ENCODE data around the gene PSMD4. TPM values are rescaled to one million over a fixed set of nuclear protein-coding genes. Genes with fewer than 3 reads are reported as not detected.

The PSMD4 gene
- total and polyA plus RNA-seq, 2 of the 8 experiments (the other 6 are each of a cell fraction or from before 2014, with no cell fraction given) = 216 to 284 TPM

DNA sequence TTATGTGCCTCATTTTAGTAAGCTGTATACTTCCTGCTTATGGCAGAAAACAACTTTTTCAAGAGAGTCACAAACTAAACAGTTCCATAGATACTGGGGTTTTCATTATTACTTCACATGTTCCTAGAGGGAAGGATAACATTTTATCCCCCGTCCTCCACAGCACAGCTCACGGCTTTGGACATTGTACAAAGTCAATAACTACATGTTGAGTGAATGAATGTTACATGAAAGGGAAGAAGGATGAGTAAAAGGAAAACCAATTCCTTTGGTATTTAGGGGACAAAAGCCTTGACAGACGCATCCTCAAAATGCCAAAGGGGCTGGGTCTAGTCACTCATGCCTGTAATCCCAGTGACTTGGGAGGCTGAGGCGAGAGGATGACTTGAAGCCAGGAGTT, 57.9 kb downstream of the PSMD4 start:
- FAIRE-seq (no peak), DNase-seq (ENCODE audit: low read depth in 1 of 2, low spot score in 2 of 2) (no peak)
- ChIA-PET POLR2A (ENCODE audit: partially characterized antibody) (interaction anchor here (1.1 to 3.9 kb wide), 10 partner anchors 8 to 31 kb away, joined by 3 to 20 read pairs (median 8); partner anchors contain the start of genes PI4KB and ZNF687), CTCF (ENCODE audit: partially characterized antibody) (interaction anchor here (0.8 to 11.6 kb wide), 10 partner anchors 9 to 122 kb away, joined by 3 to 129 read pairs (median 4); no protein-coding TSS in a partner anchor)
- H3K14ac ChIP-seq (ENCODE audit: insufficient read length) = no peak overlapping the region
- peaks cover 0 to 3% of the 10 kb centered on the region in 2 experiments for H4K20me1 ChIP-seq (replicated peaks in 1 of 2; ENCODE audit: control insufficient read depth in 1 of 2, insufficient read depth in 2 of 2, low read length in 2 of 2)
- H3K4me1 ChIP-seq (replicated peaks in 1 of 4; ENCODE audit: control insufficient read depth in 3 of 4, insufficient read depth in 4 of 4, low read length in 3 of 4) = 0 out of 7 replicates have a peak, but pooled peaks cover 0 to 3% (median 0%) of the 10 kb centered on the region in 4 experiments
- H4K8ac ChIP-seq (ENCODE audit: extremely low read depth, insufficient read depth, low read length) = no peak overlapping the region
- H3K9me3 ChIP-seq (ENCODE audit: insufficient read depth in 2 of 2, low read depth in 1 of 2, low read length in 1 of 2) = no peaks in the 10 kb centered on the region
- H3K56ac ChIP-seq (replicated peaks; ENCODE audit: insufficient read length, low read depth, low read length) = no peak overlapping the region
- H3K79me1 ChIP-seq (ENCODE audit: low read depth, low read length) = no peaks in the 10 kb centered on the region
- H3K27me3 ChIP-seq (replicated peaks in 1 of 4; ENCODE audit: control insufficient read depth in 3 of 4, extremely low read depth in 1 of 4, insufficient read depth in 3 of 4, low read length in 3 of 4) = no peaks in the 10 kb centered on the region
- H3K23ac ChIP-seq (ENCODE audit: insufficient read length) = no peak overlapping the region
- no peak overlapping the region for H3K4ac ChIP-seq (replicated peaks; ENCODE audit: insufficient read length, low read depth, low read length)
- WGBS, 2 experiments (ENCODE audit: extremely low coverage in 1 of 2, insufficient coverage in 1 of 2, insufficient read length in 1 of 2, insufficient replicate concordance in 2 of 2, low coverage in 1 of 2, low lambda C conversion rate in 2 of 2, missing lambda C conversion rate in 1 of 2) = 94% methylated on average over 4 of the region's 4 CpGs; no CpG with 5 or more reads in 1 of the 2 experiments
- H4K5ac ChIP-seq (ENCODE audit: insufficient read length, low read depth, low read length) = no peak overlapping the region
- no peak overlapping the region for H3K18ac ChIP-seq (ENCODE audit: extremely low read depth, low read length)
- H3K79me2 ChIP-seq (ENCODE audit: control insufficient read depth in 1 of 2, insufficient read depth in 2 of 2, low read length in 2 of 2) = no peaks in the 10 kb centered on the region
- no peak overlapping the region for H2AK5ac ChIP-seq (ENCODE audit: low read depth, low read length)
- H3K36me3 ChIP-seq (ENCODE audit: control insufficient read depth in 2 of 4, insufficient read depth in 4 of 4, low read length in 3 of 4) = peaks cover 2 to 26% (median 13%) of the 10 kb centered on the region in 4 experiments; a peak in 5 of 8 replicates
- H2AFZ ChIP-seq (ENCODE audit: low read length) = no peak overlapping the region
- H2BK20ac ChIP-seq (ENCODE audit: low read length) = no peak overlapping the region
- H3K23me2 ChIP-seq (ENCODE audit: low read depth, low read length) = no peaks in the 10 kb centered on the region
- H2BK5ac ChIP-seq (ENCODE audit: low read depth, low read length) = no peak overlapping the region
- H2BK12ac ChIP-seq (ENCODE audit: low read depth, low read length) = no peak overlapping the region
- H2BK120ac ChIP-seq (replicated peaks; ENCODE audit: low read depth, low read length) = no peak overlapping the region
- no peak overlapping the region for H3K4me3 ChIP-seq (ENCODE audit: extremely low read depth in 1 of 4, insufficient read depth in 2 of 4, low read depth in 3 of 4, low read length in 4 of 4)
- H3K4me2 ChIP-seq (ENCODE audit: insufficient read depth in 1 of 2, low read depth in 2 of 2, low read length in 2 of 2) = no peak overlapping the region
- no peak overlapping the region for H2BK15ac ChIP-seq (ENCODE audit: low read length)
- H3K27ac ChIP-seq (ENCODE audit: low read depth, low read length) = no peak overlapping the region
- no peak overlapping the region for H3K9ac ChIP-seq (replicated peaks in 1 of 4; ENCODE audit: extremely low read depth in 1 of 4, low read depth in 3 of 4, low read length in 3 of 4)
- no peak overlapping the region for H4K91ac ChIP-seq (replicated peaks; ENCODE audit: insufficient read length, low read length)
- TF ChIP-seq BACH1 (IDR thresholded peaks at IDR 0.05; ENCODE audit: low read length) = no peak
- TF ChIP-seq SIRT6 (IDR thresholded peaks at IDR 0.05; ENCODE audit: low read length) = no peak
- TF ChIP-seq, protein P1, sequence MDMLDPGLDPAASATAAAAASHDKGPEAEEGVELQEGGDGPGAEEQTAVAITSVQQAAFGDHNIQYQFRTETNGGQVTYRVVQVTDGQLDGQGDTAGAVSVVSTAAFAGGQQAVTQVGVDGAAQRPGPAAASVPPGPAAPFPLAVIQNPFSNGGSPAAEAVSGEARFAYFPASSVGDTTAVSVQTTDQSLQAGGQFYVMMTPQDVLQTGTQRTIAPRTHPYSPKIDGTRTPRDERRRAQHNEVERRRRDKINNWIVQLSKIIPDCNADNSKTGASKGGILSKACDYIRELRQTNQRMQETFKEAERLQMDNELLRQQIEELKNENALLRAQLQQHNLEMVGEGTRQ (IDR thresholded peaks at IDR 0.05; ENCODE audit: low read length) = no peak
- TF ChIP-seq GTF2F1 (IDR thresholded peaks at IDR 0.05; ENCODE audit: borderline replicate concordance, low read depth, low read length) = no peak
- no peak for TF ChIP-seq CTBP2 (IDR thresholded peaks at IDR 0.05; ENCODE audit: borderline replicate concordance, insufficient read depth, insufficient read length, low read length)
- TF ChIP-seq NANOG (IDR thresholded peaks at IDR 0.05; ENCODE audit: insufficient read depth, low read depth, low read length, poor library complexity, severe bottlenecking) = no peak
- TF ChIP-seq CHD1 (IDR thresholded peaks at IDR 0.05; ENCODE audit: low read depth, low read length) = no peak
- TF ChIP-seq, protein P2, sequence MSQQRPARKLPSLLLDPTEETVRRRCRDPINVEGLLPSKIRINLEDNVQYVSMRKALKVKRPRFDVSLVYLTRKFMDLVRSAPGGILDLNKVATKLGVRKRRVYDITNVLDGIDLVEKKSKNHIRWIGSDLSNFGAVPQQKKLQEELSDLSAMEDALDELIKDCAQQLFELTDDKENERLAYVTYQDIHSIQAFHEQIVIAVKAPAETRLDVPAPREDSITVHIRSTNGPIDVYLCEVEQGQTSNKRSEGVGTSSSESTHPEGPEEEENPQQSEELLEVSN (IDR thresholded peaks at IDR 0.05) = no peak

All from H1 (cell line).